GM21786 (cell line): ENCODE data around the gene SLC12A3.

Experiments used
- ATAC-seq: cut with Tn5 transposase; IDR thresholded peaks from one replicate; pipeline ENCODE4 v1.9.1; 2021; ENCODE audit not compliant: unreplicated experiment

Gene SLC12A3, protein sequence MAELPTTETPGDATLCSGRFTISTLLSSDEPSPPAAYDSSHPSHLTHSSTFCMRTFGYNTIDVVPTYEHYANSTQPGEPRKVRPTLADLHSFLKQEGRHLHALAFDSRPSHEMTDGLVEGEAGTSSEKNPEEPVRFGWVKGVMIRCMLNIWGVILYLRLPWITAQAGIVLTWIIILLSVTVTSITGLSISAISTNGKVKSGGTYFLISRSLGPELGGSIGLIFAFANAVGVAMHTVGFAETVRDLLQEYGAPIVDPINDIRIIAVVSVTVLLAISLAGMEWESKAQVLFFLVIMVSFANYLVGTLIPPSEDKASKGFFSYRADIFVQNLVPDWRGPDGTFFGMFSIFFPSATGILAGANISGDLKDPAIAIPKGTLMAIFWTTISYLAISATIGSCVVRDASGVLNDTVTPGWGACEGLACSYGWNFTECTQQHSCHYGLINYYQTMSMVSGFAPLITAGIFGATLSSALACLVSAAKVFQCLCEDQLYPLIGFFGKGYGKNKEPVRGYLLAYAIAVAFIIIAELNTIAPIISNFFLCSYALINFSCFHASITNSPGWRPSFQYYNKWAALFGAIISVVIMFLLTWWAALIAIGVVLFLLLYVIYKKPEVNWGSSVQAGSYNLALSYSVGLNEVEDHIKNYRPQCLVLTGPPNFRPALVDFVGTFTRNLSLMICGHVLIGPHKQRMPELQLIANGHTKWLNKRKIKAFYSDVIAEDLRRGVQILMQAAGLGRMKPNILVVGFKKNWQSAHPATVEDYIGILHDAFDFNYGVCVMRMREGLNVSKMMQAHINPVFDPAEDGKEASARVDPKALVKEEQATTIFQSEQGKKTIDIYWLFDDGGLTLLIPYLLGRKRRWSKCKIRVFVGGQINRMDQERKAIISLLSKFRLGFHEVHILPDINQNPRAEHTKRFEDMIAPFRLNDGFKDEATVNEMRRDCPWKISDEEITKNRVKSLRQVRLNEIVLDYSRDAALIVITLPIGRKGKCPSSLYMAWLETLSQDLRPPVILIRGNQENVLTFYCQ

DNA sequence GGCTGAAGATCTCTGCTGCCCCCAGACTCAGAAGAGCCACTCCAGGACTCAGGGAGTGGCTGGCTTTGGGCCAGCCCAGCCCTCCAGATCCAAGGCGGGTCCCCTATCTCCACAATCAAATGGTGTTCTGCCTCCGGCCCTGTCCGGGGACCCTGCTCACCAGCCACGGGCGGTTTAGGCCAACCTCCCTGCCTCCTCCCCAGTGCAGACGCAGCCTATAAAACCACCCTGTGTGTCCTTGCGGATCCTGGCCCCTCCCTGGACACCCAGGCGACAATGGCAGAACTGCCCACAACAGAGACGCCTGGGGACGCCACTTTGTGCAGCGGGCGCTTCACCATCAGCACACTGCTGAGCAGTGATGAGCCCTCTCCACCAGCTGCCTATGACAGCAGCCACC, at the start of gene SLC12A3:
SLC12A3 (plus strand) TSS at position 248 of the 400 bp plus-strand sequence; CDS start at position 277, 29 bp downstream.
- no peak for ATAC-seq

DNA sequence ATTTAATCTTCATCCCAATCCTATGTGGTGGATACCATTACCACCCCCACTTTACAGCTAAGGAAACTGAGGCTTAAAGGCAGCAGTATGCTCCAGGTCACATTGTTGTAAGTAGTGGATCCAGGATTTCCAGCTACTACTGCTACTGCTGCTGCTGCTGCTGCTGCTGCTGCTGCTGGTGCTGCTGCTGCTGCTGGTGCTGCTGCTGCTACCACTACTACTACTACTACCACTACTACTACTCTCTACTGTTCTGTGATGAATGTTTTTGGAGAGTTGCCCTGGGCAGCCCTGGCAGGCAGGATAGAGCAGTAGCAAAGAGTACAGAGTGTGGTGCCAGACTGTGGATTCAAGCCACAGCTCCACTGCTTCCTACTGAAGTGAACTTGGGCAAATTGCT, 49.3 kb upstream of the SLC12A3 start:
- ATAC-seq: no peak

DNA sequence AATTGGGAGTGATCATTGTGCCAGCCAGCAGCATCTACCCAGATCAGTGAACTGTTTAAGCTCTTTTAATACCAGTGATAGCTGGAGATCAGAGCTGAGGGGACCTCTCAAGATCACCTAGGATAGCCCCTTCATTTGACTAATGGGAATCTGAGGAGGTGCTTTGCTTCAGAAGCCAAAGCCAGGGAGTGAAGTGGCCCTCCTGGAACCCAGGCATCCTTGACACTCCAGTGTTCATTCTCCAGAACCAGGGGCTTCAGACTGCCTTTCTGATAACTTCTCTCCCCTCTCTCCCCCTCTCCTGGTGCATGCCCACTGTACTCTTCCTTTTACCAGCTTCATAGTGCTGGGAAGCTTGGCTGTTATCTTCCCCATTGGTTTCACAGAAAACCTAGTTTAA, 48.0 kb upstream of the SLC12A3 start:
- no peak for ATAC-seq

DNA sequence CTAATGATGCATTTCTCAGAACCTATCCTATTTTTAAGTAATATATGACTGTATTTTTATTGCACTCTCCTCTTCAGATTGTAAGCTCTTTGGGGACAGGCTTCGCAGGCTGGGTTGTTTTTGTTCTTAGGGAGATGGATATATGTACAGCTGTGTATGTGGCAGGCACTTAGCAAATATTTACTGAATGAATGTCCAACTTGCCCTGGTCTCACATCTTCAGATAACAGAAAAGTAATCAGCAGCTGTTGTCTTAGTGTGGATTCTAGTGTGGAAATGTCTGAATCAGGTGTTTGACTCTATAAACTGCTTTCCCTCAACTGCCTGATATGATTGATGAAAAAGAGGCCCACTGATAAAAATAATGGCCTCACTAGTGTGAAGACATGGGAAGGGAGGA, 47.1 kb upstream of the SLC12A3 start:
- no peak for ATAC-seq

DNA sequence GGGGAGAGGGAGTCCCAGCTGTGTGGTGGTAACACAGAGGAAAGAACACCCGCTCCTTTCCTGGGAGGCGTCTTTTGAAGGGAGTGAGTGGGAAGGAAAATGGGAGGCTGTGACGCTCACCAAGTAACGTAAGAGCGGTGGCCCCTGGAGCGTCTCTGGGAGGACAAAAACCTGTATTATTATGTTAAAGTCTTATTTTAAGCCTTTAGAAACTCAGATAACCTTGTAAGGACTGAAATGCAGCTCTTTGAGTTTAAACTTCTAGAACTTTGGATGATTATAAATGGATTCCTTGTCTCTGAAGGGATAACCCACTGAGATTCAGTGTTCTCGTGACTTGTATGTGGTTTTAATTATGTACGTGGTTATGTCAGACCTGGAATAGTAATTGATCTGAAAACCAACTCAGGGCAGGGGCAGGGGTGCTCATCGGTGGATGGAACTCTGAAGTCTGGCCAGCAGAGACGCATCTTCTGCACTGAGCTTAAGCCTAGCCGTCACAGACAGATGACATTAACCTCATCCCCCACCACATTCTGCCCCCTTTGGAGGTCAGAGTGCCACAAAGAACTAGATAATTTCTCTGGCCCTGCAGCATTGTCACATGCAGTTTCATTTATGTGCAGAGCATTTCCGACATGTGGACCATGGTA, 41.8 kb upstream of the SLC12A3 start:
- ATAC-seq: no peak

DNA sequence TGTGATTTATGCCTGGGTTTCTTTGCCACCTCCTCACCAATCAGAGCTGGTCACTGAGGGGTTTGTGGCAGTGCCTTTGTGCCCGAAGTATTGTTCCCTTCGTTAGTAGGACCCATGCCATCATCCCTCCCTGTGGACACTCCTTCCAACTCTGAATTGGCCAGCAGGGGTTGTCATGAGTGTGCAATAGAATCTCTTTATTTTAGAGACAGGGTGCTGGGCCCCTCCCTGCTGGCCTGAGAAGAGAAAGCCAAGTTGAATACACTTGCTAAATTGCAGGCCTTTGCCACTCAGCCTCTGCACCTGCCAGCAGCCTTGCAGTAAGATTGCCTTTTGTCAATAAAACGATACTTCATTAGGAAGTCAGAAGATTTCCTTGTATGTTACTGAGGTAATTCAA, 40.7 kb upstream of the SLC12A3 start:
- ATAC-seq: no peak

DNA sequence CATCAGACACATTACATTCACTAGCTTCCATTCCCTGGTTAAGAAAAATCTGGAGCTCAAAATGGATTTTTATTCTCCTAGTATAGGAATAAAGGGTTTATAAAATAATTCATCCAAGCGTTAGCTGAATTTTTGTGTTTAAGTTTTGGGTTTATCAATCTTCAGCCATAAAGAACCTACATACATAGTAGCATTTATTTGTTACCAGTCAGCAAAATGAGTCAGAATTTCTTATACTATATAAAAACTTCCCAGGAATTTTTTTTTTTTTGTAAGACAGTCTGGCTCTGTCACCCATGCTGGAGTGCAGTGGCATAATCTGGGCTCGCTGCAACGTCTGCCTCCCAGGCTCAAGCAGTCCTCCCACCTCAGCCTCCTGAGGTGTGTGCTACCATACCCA, 40.2 kb upstream of the SLC12A3 start:
- no peak for ATAC-seq

DNA sequence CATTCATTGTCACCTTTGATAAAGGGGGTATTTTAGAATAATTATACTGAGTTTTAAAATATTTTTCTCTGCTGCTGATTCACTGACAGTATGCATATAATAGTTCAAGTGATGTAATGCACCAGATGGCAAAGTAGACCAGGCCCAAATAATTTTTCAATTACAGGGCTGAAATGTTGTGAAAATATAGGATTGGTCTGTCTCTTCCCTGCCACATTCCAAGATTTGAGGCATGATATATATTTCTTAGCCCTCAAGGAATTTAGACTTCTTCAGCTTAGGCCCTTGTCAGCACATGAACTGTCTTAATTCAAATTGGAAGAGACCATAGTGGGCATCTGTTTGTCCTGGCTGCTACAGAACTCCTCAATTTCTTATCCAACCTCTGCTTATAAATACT, 39.2 kb upstream of the SLC12A3 start:
- no peak for ATAC-seq

DNA sequence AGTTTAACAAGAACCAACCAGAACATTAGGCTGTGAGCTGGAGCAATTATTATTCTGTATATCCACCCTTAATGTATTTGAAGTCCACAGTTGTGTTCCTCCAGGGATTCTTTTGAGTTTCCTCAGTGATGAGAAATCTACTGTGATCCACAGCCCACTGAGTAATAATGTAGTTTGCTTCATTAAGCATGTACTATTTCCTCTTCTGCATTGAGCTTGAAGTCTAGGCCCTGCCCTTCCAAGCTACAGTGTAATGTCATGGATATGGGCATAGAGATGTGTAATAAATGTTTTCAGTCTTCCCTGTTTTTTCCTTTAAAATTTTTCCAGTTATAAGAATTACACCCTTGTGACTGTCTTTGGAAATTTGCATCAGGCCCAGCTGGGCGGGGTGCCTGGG, 36.4 kb upstream of the SLC12A3 start:
- ATAC-seq: no peak

DNA sequence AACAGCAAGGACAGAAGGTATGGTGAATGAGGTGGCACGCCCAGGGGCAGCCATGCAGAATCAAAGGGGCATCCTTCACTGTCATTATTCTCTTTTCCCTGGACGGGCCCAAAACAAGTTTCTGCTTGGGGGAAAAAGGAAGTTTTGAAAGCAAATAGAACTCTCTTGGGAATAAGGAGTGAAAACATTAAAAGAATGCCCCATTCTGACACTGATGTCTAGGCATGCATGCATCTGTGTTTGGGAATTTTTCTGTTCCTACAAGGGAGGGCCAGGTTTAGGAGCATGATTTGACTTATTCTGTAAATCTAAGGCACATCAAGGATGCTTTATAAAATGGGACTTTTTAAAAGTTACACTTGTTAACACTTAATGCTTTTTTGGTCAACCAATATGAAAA, 34.3 kb upstream of the SLC12A3 start:
- ATAC-seq: no peak

DNA sequence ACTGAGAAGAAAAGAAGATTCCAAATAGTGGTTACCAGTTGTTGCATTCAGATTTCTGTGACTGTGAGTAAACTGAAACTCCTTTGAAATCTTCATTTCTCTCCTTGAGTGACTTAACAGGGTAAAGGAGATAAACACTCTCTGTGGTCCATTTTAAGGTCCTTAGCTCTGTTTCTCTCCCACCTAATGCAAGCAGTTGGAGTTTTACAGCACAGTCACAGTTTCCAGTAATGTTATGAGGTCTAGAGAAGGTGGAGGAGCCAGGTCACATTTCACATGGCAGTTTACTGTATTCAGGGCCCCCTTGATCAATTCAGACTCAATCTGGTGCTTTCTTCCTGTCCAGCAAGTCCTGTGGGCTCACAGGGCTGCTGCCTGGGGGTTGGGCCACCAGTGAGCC, 32.2 kb upstream of the SLC12A3 start:
- ATAC-seq: no peak

DNA sequence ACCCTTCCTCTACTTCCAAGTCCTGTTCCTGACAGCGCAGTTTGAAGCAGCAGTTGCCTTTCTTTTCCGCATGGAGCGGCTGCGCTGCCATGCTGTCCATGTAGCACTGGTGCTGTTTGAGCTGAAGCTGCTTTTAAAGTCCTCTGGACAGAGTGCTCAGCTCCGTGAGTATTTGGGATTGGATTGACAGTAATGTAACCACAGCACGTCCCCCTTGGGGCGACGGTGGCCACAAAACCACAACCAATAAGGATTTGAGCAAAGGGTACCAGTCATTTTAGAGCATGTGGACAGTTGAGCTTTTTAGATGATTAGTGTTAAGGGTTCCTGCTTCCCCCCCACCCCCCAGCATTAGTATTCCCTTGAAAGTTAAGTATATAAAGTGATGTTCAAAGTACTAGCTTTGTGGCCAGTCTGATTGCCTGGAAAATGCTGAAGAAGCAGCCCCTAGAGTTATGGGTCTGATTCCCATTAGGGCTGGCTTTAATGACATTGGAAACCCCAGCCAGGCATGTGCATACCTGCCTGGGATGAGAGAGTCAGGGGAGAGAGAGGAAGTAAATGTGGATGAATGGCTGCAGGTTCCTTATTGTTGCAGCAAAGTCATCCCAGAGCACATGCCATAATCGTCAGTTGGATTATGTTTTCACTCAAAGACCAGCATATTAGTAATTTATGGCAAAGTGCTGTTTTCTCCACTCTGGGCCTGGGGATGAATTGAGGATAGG, 31.6 kb upstream of the SLC12A3 start:
- no peak for ATAC-seq

DNA sequence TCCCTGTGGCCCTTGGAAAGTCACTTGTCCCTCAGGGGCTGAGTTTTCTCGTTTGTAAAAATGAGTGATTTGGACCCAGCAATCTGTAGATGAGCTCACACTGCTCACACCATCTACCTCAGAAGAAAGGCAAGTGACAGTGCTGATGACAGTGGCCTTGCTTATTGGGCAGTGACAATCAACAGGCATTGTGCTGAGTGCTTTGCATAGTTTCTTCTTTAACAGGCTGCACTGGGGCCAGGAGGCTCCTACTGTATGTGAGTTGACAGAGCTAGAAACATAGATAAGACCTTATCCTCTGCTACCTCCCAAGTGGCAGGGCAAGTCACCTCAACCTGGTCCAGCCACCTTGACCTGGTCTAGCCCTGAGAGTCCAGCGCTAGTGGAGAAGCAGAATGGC, 29.7 kb upstream of the SLC12A3 start:
- no peak for ATAC-seq

DNA sequence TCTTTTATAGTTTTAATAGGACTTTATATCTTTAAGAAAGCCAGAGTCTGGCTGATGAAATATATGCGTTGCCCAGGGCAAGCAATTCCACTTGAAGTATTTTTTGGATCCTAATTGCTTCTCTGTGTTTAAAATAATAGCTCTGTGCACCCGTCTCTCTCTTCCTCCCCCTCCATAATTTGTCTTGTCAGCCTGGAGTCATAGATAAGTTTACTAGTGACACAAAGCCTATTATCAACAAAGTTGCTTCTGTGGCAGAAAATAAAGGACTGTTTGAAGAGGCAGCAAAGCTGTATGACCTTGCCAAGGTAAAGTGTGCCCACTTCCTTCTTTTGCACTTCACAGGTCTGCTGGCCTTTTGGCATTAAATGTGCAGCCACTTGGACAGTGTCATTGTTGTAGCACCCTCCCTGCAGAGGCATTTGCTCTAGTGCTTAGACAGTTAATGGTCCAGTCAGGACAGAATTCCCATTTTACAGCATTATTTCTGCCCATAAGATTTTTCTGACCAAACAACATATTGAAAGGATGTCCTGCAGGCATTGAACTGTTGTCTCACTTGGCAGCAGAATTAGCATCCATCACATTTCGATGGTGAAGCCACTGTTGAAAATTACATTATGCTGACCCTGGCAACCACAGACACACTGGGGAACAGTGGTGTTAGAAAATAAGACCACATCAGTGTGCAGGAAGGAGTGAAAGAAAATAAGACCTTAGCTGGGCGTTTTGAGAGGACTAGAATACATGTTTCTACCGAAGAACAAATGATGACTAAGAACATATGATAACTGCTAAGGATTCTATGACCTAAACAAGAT, 28.4 kb upstream of the SLC12A3 start:
- no peak for ATAC-seq

DNA sequence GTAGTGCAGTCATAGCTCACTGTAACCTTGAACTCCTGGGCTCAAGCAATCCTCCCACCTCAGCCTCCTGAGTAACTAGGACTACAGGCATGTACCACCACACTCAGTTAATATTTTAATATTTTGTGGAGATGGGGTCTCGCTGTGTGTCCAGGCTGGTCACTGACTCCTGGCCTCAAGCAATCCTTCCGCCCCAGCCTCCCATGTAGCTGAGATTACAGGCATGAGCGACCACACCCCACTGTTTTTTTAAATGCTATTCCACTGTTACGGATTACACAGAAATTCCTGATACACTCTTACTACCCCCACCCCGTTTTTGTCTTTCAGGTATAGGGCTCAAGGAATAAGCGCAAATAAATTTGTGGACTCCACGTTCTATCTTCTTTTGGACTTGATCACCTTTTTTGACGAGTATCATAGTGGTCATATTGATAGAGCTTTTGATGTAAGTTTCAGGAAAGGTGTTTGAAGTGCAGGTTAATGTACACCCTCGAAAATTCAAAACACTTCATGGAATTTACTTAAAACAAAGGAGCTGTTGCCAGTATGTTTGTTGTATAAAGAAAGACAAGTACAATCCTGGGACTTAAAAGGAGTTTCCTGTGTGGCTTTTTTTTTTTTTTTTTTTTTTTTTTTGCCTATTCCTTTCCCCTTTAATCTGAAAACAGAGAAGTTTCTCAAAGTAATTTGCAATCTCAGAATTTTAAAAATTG, 26.2 kb upstream of the SLC12A3 start:
- ATAC-seq: no peak

DNA sequence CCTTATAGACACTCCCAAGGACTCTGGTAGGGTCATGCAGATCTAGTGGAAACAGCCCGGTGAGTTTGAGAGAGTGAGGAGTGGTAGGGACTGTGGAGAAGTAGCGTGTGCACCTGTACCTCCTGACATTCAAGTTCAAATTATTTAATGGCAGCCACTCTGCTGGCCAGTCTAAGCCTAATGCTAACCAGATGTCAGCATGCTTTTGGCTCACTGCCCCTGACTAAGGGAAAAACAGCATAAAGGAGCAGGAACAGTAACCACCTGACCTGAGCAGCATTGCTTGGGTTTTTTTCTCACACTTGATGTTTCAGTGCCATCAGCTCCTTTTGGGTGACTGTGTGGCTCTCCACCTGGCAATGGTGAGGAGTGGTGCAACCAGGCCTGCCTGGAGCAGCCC, 23.8 kb upstream of the SLC12A3 start:
- no peak for ATAC-seq

DNA sequence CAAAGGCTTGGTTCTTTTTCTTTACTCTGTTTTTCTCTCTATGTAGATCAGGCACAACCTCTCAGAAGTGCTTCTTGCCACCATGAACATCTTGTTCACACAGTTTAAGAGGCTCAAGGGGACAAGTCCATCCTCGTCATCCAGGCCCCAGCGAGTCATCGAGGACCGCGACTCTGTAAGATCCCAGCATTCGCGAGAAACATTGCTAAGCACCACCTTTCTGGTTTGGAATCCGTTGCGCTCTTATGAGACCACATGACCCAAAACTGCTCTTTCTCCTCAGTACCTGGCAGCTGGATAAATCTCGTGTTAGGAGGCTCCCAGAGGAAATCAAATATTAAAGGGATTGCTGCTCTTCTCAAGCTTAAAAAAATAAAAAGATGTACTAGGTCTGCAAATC, 23.3 kb upstream of the SLC12A3 start:
- no peak for ATAC-seq

DNA sequence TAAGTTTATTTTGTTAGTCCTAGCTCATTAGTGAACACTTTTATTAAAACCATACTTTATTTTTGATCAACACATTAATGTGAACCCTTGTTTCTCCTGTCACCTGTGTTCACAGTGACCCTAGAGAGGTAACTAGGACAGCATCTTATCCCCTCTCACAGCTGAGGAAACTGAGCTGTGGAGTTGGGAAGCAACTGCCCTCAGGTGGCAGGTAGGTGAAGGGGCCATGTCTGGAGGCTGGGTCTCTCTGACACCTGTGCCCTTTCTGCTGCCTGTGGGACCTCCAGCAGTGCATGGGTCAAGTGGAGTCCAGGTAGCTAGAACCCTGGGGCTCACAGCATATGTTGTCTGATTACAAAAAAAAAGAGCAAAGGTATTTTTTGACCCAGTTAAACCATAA, 22.9 kb upstream of the SLC12A3 start:
- no peak for ATAC-seq

DNA sequence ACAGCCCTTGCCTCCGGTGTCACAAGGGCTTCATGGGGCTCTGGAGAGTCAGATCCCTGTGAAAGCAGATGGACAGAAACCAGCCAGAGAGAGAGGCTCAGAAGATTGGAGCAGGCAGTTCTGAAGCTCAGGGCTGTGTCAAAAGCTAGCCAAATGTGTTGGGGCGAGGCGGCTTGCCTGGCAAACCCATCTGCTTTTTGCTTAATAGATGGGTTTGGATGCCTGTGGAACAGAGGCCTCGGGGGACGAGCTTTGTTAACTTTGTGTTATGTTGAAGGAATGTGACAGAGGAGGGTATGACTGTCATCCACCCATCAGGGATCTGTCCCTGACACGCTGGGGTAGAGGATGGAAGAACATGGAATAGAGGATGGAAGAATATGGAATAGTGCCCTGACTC, 21.0 kb upstream of the SLC12A3 start:
- no peak for ATAC-seq
